Measurements from ENCODE around the gene CCSER1. TPM values are rescaled to one million over a fixed set of nuclear protein-coding genes. Genes with fewer than 3 reads are reported as not detected.

Gene CCSER1
- total and polyA plus RNA-seq, 2 donors (not counting 1 experiment from before 2014, with no cell fraction given): 10.7 to 39.5 TPM

GRCh38 chr4:90982813-90983212, 855.6 kb downstream of the CCSER1 start:
- no peaks in the 10 kb centered on the region for H3K79me2 ChIP-seq (ENCODE audit: control insufficient read depth, insufficient read depth, low read length)
- H3K4me2 ChIP-seq (replicated peaks; ENCODE audit: low read depth, low read length, poor library complexity, severe bottlenecking): no peak overlapping the region
- ATAC-seq (ENCODE audit: low read depth): no peak
- no peaks in the 10 kb centered on the region for H3K9me3 Mint-ChIP-seq (ENCODE audit: insufficient read depth)
- H3K9ac ChIP-seq (ENCODE audit: low read length): no peak overlapping the region
- intact Hi-C loops (cut with micrococcal nuclease): no loop called here
- WGBS (ENCODE audit: insufficient coverage): no CpG with 5 or more reads among the region's 2 CpGs
- H2AFZ ChIP-seq (ENCODE audit: insufficient read depth, low read depth, low read length, poor library complexity, severe bottlenecking): no peak overlapping the region
- H3K4me3 ChIP-seq (ENCODE audit: control extremely low read depth in 1 of 5, extremely low read depth in 1 of 5, insufficient read depth in 1 of 5, low read depth in 2 of 5, low read length in 4 of 5): no peak overlapping the region
- TF ChIP-seq EZH2 (IDR thresholded peaks at IDR 0.05; ENCODE audit: borderline replicate concordance, insufficient read depth, low read depth, low read length, poor library complexity, severe bottlenecking) (no peak), CTCF (IDR thresholded peaks at IDR 0.05) (no peak)
- no peaks in the 10 kb centered on the region for H3K9me3 ChIP-seq (ENCODE audit: control extremely low read depth in 1 of 3, control insufficient read depth in 2 of 3, insufficient read depth in 1 of 3, low read length in 2 of 3)
- ChIA-PET POLR2A (no interaction called here), CTCF (no interaction called here)
- H3K27ac Mint-ChIP-seq: no peak overlapping the region
- no peak for DNase-seq
- no peak overlapping the region for H3K27ac ChIP-seq (ENCODE audit: low read length in 2 of 2)
- H3K27me3 ChIP-seq (replicated peaks in 1 of 4; ENCODE audit: control extremely low read depth in 1 of 4, control insufficient read depth in 3 of 4, insufficient read depth in 4 of 4, low read length in 3 of 4): no peaks in the 10 kb centered on the region
- H3K36me3 ChIP-seq (replicated peaks in 1 of 2; ENCODE audit: control extremely low read depth in 1 of 2, control insufficient read depth in 1 of 2, extremely low read depth in 1 of 2, insufficient read depth in 2 of 2, low read length in 1 of 2): no peaks in the 10 kb centered on the region
- H3K4me1 ChIP-seq (ENCODE audit: control insufficient read depth in 2 of 2, insufficient read depth in 2 of 2, low read length in 2 of 2): no peaks in the 10 kb centered on the region
- no peaks in the 10 kb centered on the region for H4K20me1 ChIP-seq (ENCODE audit: control insufficient read depth, insufficient read depth, low read length, poor library complexity, severe bottlenecking)
- H3K4me1 Mint-ChIP-seq: no peaks in the 10 kb centered on the region
- no peaks in the 10 kb centered on the region for H3K27me3 Mint-ChIP-seq
- H3K4me3 Mint-ChIP-seq: no peak overlapping the region

GRCh38 chr4:90990284-90990683, 863.1 kb downstream of the CCSER1 start:
- H3K27ac Mint-ChIP-seq: no peak overlapping the region
- WGBS (ENCODE audit: insufficient coverage): no CpG with 5 or more reads among the region's 2 CpGs
- Histone ChIP-seq H3K9me3 (ENCODE audit: control extremely low read depth in 1 of 3, control insufficient read depth in 2 of 3, insufficient read depth in 1 of 3, low read length in 2 of 3) (no peaks in the 10 kb centered on the region), H4K20me1 (ENCODE audit: control insufficient read depth, insufficient read depth, low read length, poor library complexity, severe bottlenecking) (no peaks in the 10 kb centered on the region), H2AFZ (ENCODE audit: insufficient read depth, low read depth, low read length, poor library complexity, severe bottlenecking) (no peak overlapping the region), H3K4me2 (replicated peaks; ENCODE audit: low read depth, low read length, poor library complexity, severe bottlenecking) (no peak overlapping the region), H3K27ac (ENCODE audit: low read length in 2 of 2) (no peak overlapping the region), H3K27me3 (replicated peaks in 1 of 4; ENCODE audit: control extremely low read depth in 1 of 4, control insufficient read depth in 3 of 4, insufficient read depth in 4 of 4, low read length in 3 of 4) (no peaks in the 10 kb centered on the region), H3K9ac (ENCODE audit: low read length) (no peak overlapping the region), H3K79me2 (ENCODE audit: control insufficient read depth, insufficient read depth, low read length) (no peaks in the 10 kb centered on the region), H3K4me3 (ENCODE audit: control extremely low read depth in 1 of 5, extremely low read depth in 1 of 5, insufficient read depth in 1 of 5, low read depth in 2 of 5, low read length in 4 of 5) (no peak overlapping the region), H3K4me1 (ENCODE audit: control insufficient read depth in 2 of 2, insufficient read depth in 2 of 2, low read length in 2 of 2) (no peaks in the 10 kb centered on the region), H3K36me3 (replicated peaks in 1 of 2; ENCODE audit: control extremely low read depth in 1 of 2, control insufficient read depth in 1 of 2, extremely low read depth in 1 of 2, insufficient read depth in 2 of 2, low read length in 1 of 2) (no peaks in the 10 kb centered on the region)
- H3K4me1 Mint-ChIP-seq: no peaks in the 10 kb centered on the region
- no peak for TF ChIP-seq CTCF (IDR thresholded peaks at IDR 0.05)
- TF ChIP-seq EZH2 (IDR thresholded peaks at IDR 0.05; ENCODE audit: borderline replicate concordance, insufficient read depth, low read depth, low read length, poor library complexity, severe bottlenecking): no peak
- intact Hi-C loops (cut with micrococcal nuclease): no loop called here
- POLR2A ChIA-PET: no interaction called here
- no peaks in the 10 kb centered on the region for H3K27me3 Mint-ChIP-seq
- DNase-seq: no peak
- H3K9me3 Mint-ChIP-seq (ENCODE audit: insufficient read depth): no peaks in the 10 kb centered on the region
- ATAC-seq (ENCODE audit: low read depth): no peak
- CTCF ChIA-PET: no interaction called here
- H3K4me3 Mint-ChIP-seq: no peak overlapping the region

Measured in B cell (primary cell).